ENCODE measurements around the gene ISG15.

GRCh38 chr1:978069-978834, 35.0 kb upstream of the ISG15 start:
- TF ChIP-seq JUND (IDR thresholded peaks at IDR 0.05; ENCODE audit: borderline replicate concordance, low read depth, low read length) (no peak), JUND (tag; IDR thresholded peaks at IDR 0.05; ENCODE audit: borderline replicate concordance, low read depth, low read length) (no peak), ELF1 (tag; IDR thresholded peaks at IDR 0.05) (no peak), JUNB (CRISPR knock-in tag; conservative IDR thresholded peaks at IDR 0.05) (no peak), REST (IDR thresholded peaks at IDR 0.05; ENCODE audit: borderline replicate concordance) (no peak), REST (CRISPR knock-in tag; IDR thresholded peaks at IDR 0.05; ENCODE audit: low read depth) (no peak), PATZ1 (CRISPR knock-in tag; IDR thresholded peaks at IDR 0.05; ENCODE audit: borderline replicate concordance) (no peak), PHTF2 (CRISPR knock-in tag; IDR thresholded peaks at IDR 0.05) (no peak), EP300 (IDR thresholded peaks at IDR 0.05; ENCODE audit: low read length) (no peak), POLR2A (conservative IDR thresholded peaks at IDR 0.05) (no peak), SP1 (CRISPR knock-in tag; IDR thresholded peaks at IDR 0.05) (no peak), HCFC1 (IDR thresholded peaks at IDR 0.05; ENCODE audit: low read depth, low read length) (no peak), THRA (IDR thresholded peaks at IDR 0.05) (no peak)
